ENCODE results near the gene AGXT2. TPM values are rescaled to one million over a fixed set of nuclear protein-coding genes. Genes with fewer than 3 reads are reported as not detected.

AGXT2 gene
- total RNA-seq, 4 donors from 2014 or later: not detected

DNA sequence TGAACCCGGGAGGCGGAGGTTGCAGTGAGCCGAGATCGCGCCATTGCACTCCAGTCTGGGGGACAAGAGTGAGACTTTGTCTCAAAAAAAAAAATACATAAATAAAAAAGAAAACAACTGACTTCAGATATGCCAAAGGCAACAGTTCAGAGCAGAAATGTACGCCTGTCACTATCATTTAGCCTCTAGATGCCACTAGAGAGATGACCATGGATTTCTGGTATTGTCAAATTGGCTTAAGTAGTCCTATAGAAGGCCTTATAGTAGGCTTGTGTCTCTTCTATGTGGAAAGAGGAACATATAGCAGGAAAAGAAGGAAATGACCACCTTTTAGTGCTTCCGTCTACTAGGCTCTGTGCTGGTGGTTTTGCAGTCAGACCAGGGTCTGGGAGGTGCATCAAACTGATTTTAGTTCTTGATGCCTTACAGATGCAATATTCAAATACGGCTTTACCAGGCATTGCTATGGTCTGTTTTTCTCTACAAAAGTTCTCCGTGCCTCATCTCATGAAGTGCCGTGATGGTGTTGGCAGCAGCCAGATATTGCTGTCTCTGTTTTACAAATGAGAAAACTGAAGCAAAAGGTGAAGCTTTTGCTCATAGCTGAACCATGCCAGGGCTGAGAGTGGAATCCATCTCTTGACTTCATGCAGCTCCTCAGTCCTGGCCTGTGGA lies 17.2 kb downstream of the AGXT2 start:
- TF ChIP-seq, protein P1, sequence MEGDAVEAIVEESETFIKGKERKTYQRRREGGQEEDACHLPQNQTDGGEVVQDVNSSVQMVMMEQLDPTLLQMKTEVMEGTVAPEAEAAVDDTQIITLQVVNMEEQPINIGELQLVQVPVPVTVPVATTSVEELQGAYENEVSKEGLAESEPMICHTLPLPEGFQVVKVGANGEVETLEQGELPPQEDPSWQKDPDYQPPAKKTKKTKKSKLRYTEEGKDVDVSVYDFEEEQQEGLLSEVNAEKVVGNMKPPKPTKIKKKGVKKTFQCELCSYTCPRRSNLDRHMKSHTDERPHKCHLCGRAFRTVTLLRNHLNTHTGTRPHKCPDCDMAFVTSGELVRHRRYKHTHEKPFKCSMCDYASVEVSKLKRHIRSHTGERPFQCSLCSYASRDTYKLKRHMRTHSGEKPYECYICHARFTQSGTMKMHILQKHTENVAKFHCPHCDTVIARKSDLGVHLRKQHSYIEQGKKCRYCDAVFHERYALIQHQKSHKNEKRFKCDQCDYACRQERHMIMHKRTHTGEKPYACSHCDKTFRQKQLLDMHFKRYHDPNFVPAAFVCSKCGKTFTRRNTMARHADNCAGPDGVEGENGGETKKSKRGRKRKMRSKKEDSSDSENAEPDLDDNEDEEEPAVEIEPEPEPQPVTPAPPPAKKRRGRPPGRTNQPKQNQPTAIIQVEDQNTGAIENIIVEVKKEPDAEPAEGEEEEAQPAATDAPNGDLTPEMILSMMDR (IDR thresholded peaks at IDR 0.05; ENCODE audit: low read depth): no peak

DNA sequence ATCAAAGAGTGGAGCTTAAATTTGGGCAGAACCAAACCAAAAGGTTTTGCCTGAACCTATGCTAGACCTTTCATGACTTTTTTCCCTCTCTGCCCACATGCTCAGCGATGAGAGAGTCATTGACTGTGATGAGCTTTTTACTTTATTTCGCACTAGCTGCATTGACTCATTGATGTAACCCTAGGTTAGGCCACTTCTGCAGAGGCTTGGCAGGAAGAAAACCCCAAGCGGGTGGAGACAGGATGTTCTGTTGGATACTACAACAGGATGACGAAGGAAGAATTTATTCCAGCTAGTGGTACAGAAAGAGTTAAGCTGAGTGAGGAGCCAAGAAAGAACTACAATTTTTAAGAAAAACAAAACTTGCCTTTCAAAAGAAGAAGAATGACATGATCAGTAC lies 18.4 kb downstream of the AGXT2 start:
- TF ChIP-seq, protein P1 (IDR thresholded peaks at IDR 0.05; ENCODE audit: low read depth): no peak

DNA sequence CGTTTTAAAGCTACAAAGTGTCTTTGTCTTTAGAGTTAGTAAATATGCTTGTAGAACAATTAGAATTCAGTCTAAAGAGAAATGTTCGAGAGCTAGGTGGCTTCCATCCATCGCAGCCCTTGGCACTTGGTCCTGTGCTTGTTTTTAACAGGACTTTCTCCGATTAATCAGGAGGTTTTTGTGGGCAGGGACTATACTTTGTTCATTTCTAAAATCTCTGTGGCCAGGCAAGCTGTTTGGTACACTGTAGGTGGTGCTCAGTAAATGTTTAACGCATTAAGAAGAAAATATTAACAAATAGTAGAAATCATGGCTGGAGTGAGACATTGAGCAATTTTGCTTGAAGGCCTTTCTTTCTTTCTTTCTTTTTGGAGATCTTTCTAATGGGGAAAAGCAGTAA lies 20.8 kb downstream of the AGXT2 start:
- TF ChIP-seq, protein P1 (IDR thresholded peaks at IDR 0.05; ENCODE audit: low read depth): no peak

DNA sequence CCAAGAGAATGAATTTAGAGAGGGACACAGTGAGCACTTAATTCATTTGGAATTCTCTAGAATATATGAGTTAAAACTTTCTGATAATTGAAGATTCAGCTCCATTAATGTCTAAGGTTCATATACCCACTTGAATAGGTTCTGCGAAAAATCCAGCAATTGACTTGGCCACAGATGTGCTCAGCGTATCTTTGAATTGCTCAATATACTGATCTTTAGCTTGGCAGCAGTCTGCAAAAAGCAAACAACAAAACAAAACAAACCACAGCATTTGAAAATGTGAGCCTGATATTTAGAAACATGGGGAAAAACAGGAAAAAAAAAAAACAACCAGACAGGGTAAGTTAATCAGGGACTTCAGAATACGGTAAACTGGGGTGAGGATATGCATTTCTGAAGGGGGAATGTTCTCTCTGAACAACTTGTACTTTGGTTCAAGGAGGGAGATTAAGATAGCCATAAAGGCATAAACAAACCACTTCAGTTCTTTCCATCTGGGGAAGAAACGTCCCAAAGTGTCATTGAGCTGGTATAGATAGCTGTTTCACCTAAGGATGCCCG lies 21.4 kb downstream of the AGXT2 start:
- TF ChIP-seq, protein P1 (IDR thresholded peaks at IDR 0.05; ENCODE audit: low read depth): no peak

DNA sequence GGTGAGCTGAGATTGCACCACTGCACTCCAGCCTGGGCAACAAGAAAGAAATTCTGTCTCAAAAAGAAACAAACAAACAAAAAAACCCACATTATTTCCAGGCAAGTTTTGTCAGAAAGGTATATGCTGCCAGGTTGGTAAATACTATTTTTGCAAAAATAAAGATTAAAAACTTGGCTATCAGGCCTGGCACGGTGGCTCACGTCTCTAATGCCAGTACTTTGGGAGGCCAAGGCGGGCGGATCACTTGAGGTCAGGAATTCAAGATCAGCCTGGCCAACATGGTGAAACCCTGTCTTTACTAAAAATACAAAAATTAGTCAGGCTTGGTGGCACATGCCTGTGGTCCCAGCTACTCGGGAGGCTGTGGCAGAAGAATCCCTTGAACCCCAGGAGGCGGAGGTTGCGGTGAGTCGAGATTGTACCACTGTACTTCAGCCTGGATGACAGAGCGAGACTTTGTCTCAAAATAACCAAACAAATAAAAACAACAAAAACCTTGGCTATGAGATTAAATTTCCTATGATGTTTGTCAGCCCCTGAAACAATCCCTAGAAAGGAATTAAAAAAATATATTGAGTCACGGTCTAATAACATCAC lies 22.7 kb downstream of the AGXT2 start:
- TF ChIP-seq, protein P1 (IDR thresholded peaks at IDR 0.05; ENCODE audit: low read depth): no peak

DNA sequence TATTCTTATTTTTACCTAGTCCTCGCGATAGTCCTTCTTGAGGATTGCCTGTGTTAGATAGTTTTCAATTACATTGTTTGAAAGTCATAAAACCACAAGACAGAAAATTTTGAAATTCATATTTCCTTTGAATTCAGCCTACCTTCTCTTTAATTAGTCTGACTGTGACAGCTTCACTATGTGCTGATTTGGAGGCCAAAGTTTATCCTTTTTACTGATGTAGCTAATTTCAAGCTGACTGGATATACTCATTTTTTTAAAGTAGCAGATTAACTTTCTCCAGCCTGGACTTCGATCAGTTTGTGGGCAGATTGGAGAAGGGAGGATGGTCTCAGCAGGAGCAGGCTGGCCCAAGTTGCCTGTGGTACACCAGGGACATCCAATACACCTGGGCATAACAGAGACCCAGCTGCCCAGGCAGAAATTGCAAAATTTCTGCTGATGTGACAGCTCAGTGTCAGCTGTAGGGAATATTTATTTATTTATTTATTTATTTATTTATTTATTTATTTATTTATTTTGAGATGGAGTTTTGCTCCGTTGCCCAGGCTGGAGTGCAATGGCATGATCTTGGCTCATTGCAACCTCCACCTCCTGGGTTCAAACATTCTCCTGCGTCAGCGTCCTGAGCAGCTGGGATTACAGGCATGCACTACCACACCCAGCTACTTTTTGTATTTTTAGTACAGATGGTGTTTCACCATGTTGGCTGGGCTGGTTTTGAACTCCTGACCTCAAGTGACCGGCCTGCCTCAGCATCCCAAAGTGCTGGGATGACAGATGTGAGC lies 24.2 kb downstream of the AGXT2 start:
- TF ChIP-seq, protein P1 (IDR thresholded peaks at IDR 0.05; ENCODE audit: low read depth): no peak
